Naive thymus-derived CD8-positive, alpha-beta T cell (primary cell): Measurements from ENCODE around the gene PDXP. TPM values are rescaled to one million over a fixed set of nuclear protein-coding genes. Genes with fewer than 3 reads are reported as not detected.

ENCODE experiments used
- ATAC-seq, 2 donors: fragments of 150-1000 bp; cut with Tn5 transposase in 1 of 2; sonication (Bioruptor Pico), chemical (Tn5 transposase) in 1 of 2; 1 replicate in 1 of 2; 2 replicates in 1 of 2; pipeline ENCODE4 v1.10.0; 2021; ENCODE audit warnings: mild to moderate bottlenecking in 2 of 2, moderate library complexity in 2 of 2
- POLR2A ChIA-PET: fragments of 350-600 bp; sonication (Branson Sonifier 250); formaldehyde crosslinking; loops from one replicate; lab custom pipeline; 2021; ENCODE audit warnings: antibody characterized with exemption; lab: Charles Lee
- DNase-seq, 10 donors: peaks; one replicate each; pipeline versions ENCODE4 v3.0.0 to v3.0.0-alpha.2; 2020 to 2022
- H3K27ac Mint-ChIP-seq, 10 donors: one replicate each; pipeline ENCODE4 v1.8.0; 2020 to 2022; ENCODE audit warnings: mild to moderate bottlenecking in 10 of 10, mixed read lengths in 10 of 10, moderate library complexity in 4 of 10, inconsistent platforms in 1 of 10
- H3K27me3 Mint-ChIP-seq, 5 donors: one replicate each; pipeline ENCODE4 v1.8.0; 2021 to 2022; ENCODE audit warnings: mixed read lengths in 5 of 5
- H3K36me3 Mint-ChIP-seq, 3 donors: one replicate each; pipeline ENCODE4 v1.8.0; 2020 to 2022; ENCODE audit warnings: mixed read lengths in 3 of 3, mild to moderate bottlenecking in 2 of 3, inconsistent platforms in 1 of 3
- H3K4me1 Mint-ChIP-seq, 4 donors: one replicate each; pipeline ENCODE4 v1.8.0; 2021 to 2022; ENCODE audit warnings: mixed read lengths in 4 of 4
- H3K4me3 Mint-ChIP-seq, 10 donors: one replicate each; pipeline ENCODE4 v1.8.0; 2020 to 2022; ENCODE audit warnings: mild to moderate bottlenecking in 10 of 10, mixed read lengths in 10 of 10, moderate library complexity in 6 of 10, inconsistent platforms in 1 of 10
- H3K9me3 Mint-ChIP-seq, 9 donors: one replicate each; pipeline ENCODE4 v1.8.0; 2020 to 2022; ENCODE audit warnings: mixed read lengths in 9 of 9, mild to moderate bottlenecking in 3 of 9, inconsistent platforms in 1 of 9, moderate library complexity in 1 of 9
- polyA plus RNA-seq, 3 donors: library from polyadenylated mRNA; unstranded; fragments of 300-500 nt; fragmentation: Illumina TruSeq; gene quantifications; one replicate each; pipeline ENCODE4 v1.2.3, GENCODE V29; 2021
- total RNA-seq, 8 experiments: library from RNA in 2 of 8; stranded (reverse) in 2 of 8; gene quantifications; one replicate each; pipeline ENCODE4 v1.2.3 and lab custom pipeline; 2021 to 2026

The PDXP gene
- total and polyA plus RNA-seq, 5 experiments from 2014 or later: 1.7 to 9.6 (median 5.8) TPM

- Mint-ChIP-seq H3K4me1 (peaks cover 10 to 31% (median 31%) of the 10 kb centered on the region in 4 donors), H3K36me3 (peaks cover 0 to 40% (median 2%) of the 10 kb centered on the region in 3 donors), H3K27ac (peak overlapping the region in 1 of 10 donors; percentile 29), H3K9me3 (no peaks in the 10 kb centered on the region), H3K27me3 (no peaks in the 10 kb centered on the region), H3K4me3 (no peak overlapping the region)
- ATAC-seq (no peak), DNase-seq (no peak)
- POLR2A ChIA-PET: interaction anchor here (0.8 to 64.1 kb wide), 2 partner anchors 13 to 42 kb away, joined by 3 to 2283 read pairs; partner anchors contain the start of genes LGALS1, NOL12, PDXP and SH3BP1
These were observed 37.1 kb upstream of the PDXP start for GRCh38 chr22:37621352-37621860.

GRCh38 chr22:37623075-37624016 lies 35.2 kb upstream of the PDXP start:
- Mint-ChIP-seq H3K9me3 (no peaks in the 10 kb centered on the region), H3K36me3 (peaks cover 0 to 26% (median 2%) of the 10 kb centered on the region in 3 donors), H3K4me3 (peak overlapping the region; percentile 42 to 90 (median 80)), H3K27me3 (no peaks in the 10 kb centered on the region), H3K4me1 (peaks cover 19 to 50% (median 49%) of the 10 kb centered on the region in 4 donors), H3K27ac (peak overlapping the region; percentile 87 to 99 (median 96))
- peak; percentile 72 to 89 (median 79) for DNase-seq
- POLR2A ChIA-PET: interaction anchor here (7.0 to 64.1 kb wide), 2 partner anchors 16 to 40 kb away, joined by 81 to 2283 read pairs; partner anchors contain the start of genes GGA1, LGALS1, NOL12 and PDXP
- peak; percentile 63 to 73 for ATAC-seq

GRCh38 chr22:37624017-37624365 lies 34.5 kb upstream of the PDXP start:
- POLR2A ChIA-PET: interaction anchor here (7.0 to 64.1 kb wide), 2 partner anchors 17 to 39 kb away, joined by 81 to 2283 read pairs; partner anchors contain the start of genes GGA1, LGALS1, NOL12 and PDXP

GRCh38 chr22:37624876-37625275 lies 33.6 kb upstream of the PDXP start:
- ATAC-seq (no peak), DNase-seq (no peak)
- peaks cover 27 to 63% (median 61%) of the 10 kb centered on the region in 4 donors for H3K4me1 Mint-ChIP-seq
- H3K36me3 Mint-ChIP-seq: peaks cover 0 to 11% (median 2%) of the 10 kb centered on the region in 3 donors
- no peaks in the 10 kb centered on the region for H3K9me3 Mint-ChIP-seq
- POLR2A ChIA-PET: interaction anchor here (0.9 to 64.1 kb wide), 4 partner anchors 9 to 39 kb away, joined by 3 to 2283 read pairs (median 42); partner anchors contain the start of genes GGA1, LGALS1, NOL12 and PDXP
- peak overlapping the region; percentile 84 to 98 (median 93) for H3K27ac Mint-ChIP-seq
- H3K4me3 Mint-ChIP-seq: peak overlapping the region in 6 of 10 donors; percentile 20 to 87 (median 65)
- no peaks in the 10 kb centered on the region for H3K27me3 Mint-ChIP-seq

More at GRCh38 chr22:37624017-37624365, 34.5 kb upstream of the PDXP start:
- Mint-ChIP-seq H3K4me1 (peaks cover 24 to 57% (median 56%) of the 10 kb centered on the region in 4 donors), H3K9me3 (no peaks in the 10 kb centered on the region), H3K27me3 (no peaks in the 10 kb centered on the region), H3K4me3 (peak overlapping the region in 4 of 10 donors; percentile 79 to 86 (median 82)), H3K27ac (peak overlapping the region in 9 of 10 donors; percentile 87 to 99 (median 97)), H3K36me3 (peaks cover 0 to 20% (median 2%) of the 10 kb centered on the region in 3 donors)
- DNase-seq (no peak), ATAC-seq (no peak)

- ATAC-seq (no peak), DNase-seq (no peak)
- Mint-ChIP-seq H3K36me3 (peaks cover 0 to 8% (median 2%) of the 10 kb centered on the region in 3 donors), H3K27me3 (no peaks in the 10 kb centered on the region), H3K4me3 (peak overlapping the region in 6 of 10 donors; percentile 6 to 87 (median 51)), H3K9me3 (no peaks in the 10 kb centered on the region), H3K4me1 (peaks cover 27 to 66% (median 63%) of the 10 kb centered on the region in 4 donors), H3K27ac (peak overlapping the region; percentile 28 to 98 (median 93))
- POLR2A ChIA-PET: interaction anchor here (0.9 to 64.1 kb wide), 6 partner anchors 7 to 38 kb away, joined by 3 to 2283 read pairs (median 4); partner anchors contain the start of genes GGA1, LGALS1, NOL12 and PDXP
These were observed 32.8 kb upstream of the PDXP start for GRCh38 chr22:37625737-37626136.

GRCh38 chr22:37626144-37626543 lies 32.4 kb upstream of the PDXP start:
- peak overlapping the region in 8 of 10 donors; percentile 20 to 87 (median 52) for H3K4me3 Mint-ChIP-seq
- no peaks in the 10 kb centered on the region for H3K9me3 Mint-ChIP-seq
- H3K27me3 Mint-ChIP-seq: no peaks in the 10 kb centered on the region
- POLR2A ChIA-PET: interaction anchor here (0.8 to 64.1 kb wide), 6 partner anchors 8 to 275 kb away, joined by 3 to 2283 read pairs (median 4); partner anchors contain the start of genes GGA1, LGALS1, NOL12 and PDXP
- H3K4me1 Mint-ChIP-seq: peaks cover 27 to 67% (median 65%) of the 10 kb centered on the region in 4 donors
- H3K27ac Mint-ChIP-seq: peak overlapping the region; percentile 89 to 98 (median 94)
- H3K36me3 Mint-ChIP-seq: peaks cover 0 to 7% (median 2%) of the 10 kb centered on the region in 3 donors
- ATAC-seq: no peak
- DNase-seq: no peak

GRCh38 chr22:37626556-37627075 lies 31.9 kb upstream of the PDXP start:
- H3K4me1 Mint-ChIP-seq: peaks cover 27 to 71% (median 70%) of the 10 kb centered on the region in 4 donors
- peaks cover 0 to 4% (median 2%) of the 10 kb centered on the region in 3 donors for H3K36me3 Mint-ChIP-seq
- no peaks in the 10 kb centered on the region for H3K9me3 Mint-ChIP-seq
- no peak for ATAC-seq
- H3K27me3 Mint-ChIP-seq: no peaks in the 10 kb centered on the region
- DNase-seq: no peak
- POLR2A ChIA-PET: interaction anchor here (0.8 to 64.1 kb wide), 6 partner anchors 8 to 275 kb away, joined by 3 to 2283 read pairs (median 6); partner anchors contain the start of genes GGA1, LGALS1, NOL12 and PDXP
- H3K4me3 Mint-ChIP-seq: peak overlapping the region; percentile 65 to 87 (median 75)
- peak overlapping the region; percentile 89 to 98 (median 94) for H3K27ac Mint-ChIP-seq

GRCh38 chr22:37627121-37627520 lies 31.4 kb upstream of the PDXP start:
- no peak for DNase-seq
- Mint-ChIP-seq H3K27ac (peak overlapping the region; percentile 89 to 98 (median 94)), H3K27me3 (no peaks in the 10 kb centered on the region), H3K9me3 (no peaks in the 10 kb centered on the region), H3K4me1 (peaks cover 31 to 76% (median 75%) of the 10 kb centered on the region in 4 donors), H3K36me3 (peaks cover 0 to 2% (median 2%) of the 10 kb centered on the region in 3 donors), H3K4me3 (peak overlapping the region; percentile 65 to 87 (median 75))
- peak; percentile 31 to 40 for ATAC-seq
- POLR2A ChIA-PET: interaction anchor here (1.0 to 64.1 kb wide), 4 partner anchors 20 to 217 kb away, joined by 4 to 2283 read pairs (median 45); partner anchors contain the start of genes ANKRD54, GGA1, LGALS1 and NOL12

GRCh38 chr22:37627545-37627944 lies 31.0 kb upstream of the PDXP start:
- ATAC-seq: peak; percentile 82 to 83
- POLR2A ChIA-PET: interaction anchor here (0.6 to 64.1 kb wide), 6 partner anchors 15 to 216 kb away, joined by 4 to 2283 read pairs (median 6); partner anchors contain the start of genes ANKRD54, GGA1, LGALS1 and NOL12
- Mint-ChIP-seq H3K27ac (peak overlapping the region; percentile 89 to 98 (median 94)), H3K9me3 (no peaks in the 10 kb centered on the region), H3K36me3 (peaks cover 0 to 2% (median 2%) of the 10 kb centered on the region in 3 donors), H3K27me3 (no peaks in the 10 kb centered on the region), H3K4me1 (peaks cover 31 to 80% (median 78%) of the 10 kb centered on the region in 4 donors), H3K4me3 (peak overlapping the region; percentile 65 to 87 (median 75))
- DNase-seq: peak; percentile 45 to 78 (median 66)

GRCh38 chr22:37628830-37629229 lies 29.7 kb upstream of the PDXP start:
- DNase-seq (no peak), ATAC-seq (no peak)
- peaks cover 34 to 88% (median 83%) of the 10 kb centered on the region in 4 donors for H3K4me1 Mint-ChIP-seq
- POLR2A ChIA-PET: interaction anchor here (0.6 to 64.1 kb wide), 6 partner anchors 9 to 144 kb away, joined by 4 to 2283 read pairs (median 6); partner anchors contain the start of genes GGA1, LGALS1, NOL12 and PDXP
- H3K4me3 Mint-ChIP-seq: peak overlapping the region in 6 of 10 donors; percentile 18 to 72 (median 42)
- H3K27ac Mint-ChIP-seq: peak overlapping the region; percentile 89 to 98 (median 94)
- no peaks in the 10 kb centered on the region for H3K9me3 Mint-ChIP-seq
- H3K36me3 Mint-ChIP-seq: no peaks in the 10 kb centered on the region
- H3K27me3 Mint-ChIP-seq: no peaks in the 10 kb centered on the region

- H3K27ac Mint-ChIP-seq: peak overlapping the region in 5 of 10 donors; percentile 40 to 97 (median 73)
These were observed 28.6 kb upstream of the PDXP start for GRCh38 chr22:37629928-37630327.

More at GRCh38 chr22:37629928-37630327, 28.6 kb upstream of the PDXP start:
- no peaks in the 10 kb centered on the region for H3K9me3 Mint-ChIP-seq
- no peaks in the 10 kb centered on the region for H3K36me3 Mint-ChIP-seq
- no peak for DNase-seq
- H3K4me3 Mint-ChIP-seq: no peak overlapping the region
- H3K4me1 Mint-ChIP-seq: peaks cover 39 to 88% (median 85%) of the 10 kb centered on the region in 4 donors
- ATAC-seq: no peak
- POLR2A ChIA-PET: interaction anchor here (64.1 to 66.7 kb wide), 2 partner anchors 4 to 33 kb away, joined by 2283 read pairs; partner anchors contain the start of genes GGA1, LGALS1, NOL12 and PDXP
- no peaks in the 10 kb centered on the region for H3K27me3 Mint-ChIP-seq
